H1 (cell line): ENCODE data around the gene SKIC8. TPM values are rescaled to one million over a fixed set of nuclear protein-coding genes. Genes with fewer than 3 reads are reported as not detected.

Source experiments
- BACH1 ChIP-seq: IDR thresholded peaks from 2 replicates; pipeline ENCODE4 v1.6.1; 2012; ENCODE audit warnings: low read length, improper control_type of control experiment
- CBX5 ChIP-seq: fragments of 300-800, 300-1000 bp; sonication (generic); IDR thresholded peaks from 2 replicates; pipeline ENCODE4 v1.7.1; 2016; ENCODE audit warnings: antibody characterized with exemption, low read length, low read depth
- CEBPB ChIP-seq: IDR thresholded peaks from 2 replicates; pipeline ENCODE4 v1.6.1; 2012; ENCODE audit warnings: low read depth, low read length
- EGR1 ChIP-seq: IDR thresholded peaks from 2 replicates; pipeline ENCODE4 v1.6.1; 2011; ENCODE audit warnings: low read depth, low read length, borderline replicate concordance
- EZH2 ChIP-seq: fragments of 200-600 bp; sonication (generic); IDR thresholded peaks from 2 replicates; pipeline ENCODE4 v1.7.1; 2012; ENCODE audit warnings: low read depth, mild to moderate bottlenecking, moderate library complexity, low read length, inconsistent platforms; ENCODE audit not compliant: severe bottlenecking
- HDAC2 ChIP-seq, 2 experiments: fragments of 300-600 bp in 1 of 2; sonication (generic) in 1 of 2; IDR thresholded peaks; 2 replicates each; pipeline ENCODE4 v1.6.1; 2011 to 2012; ENCODE audit warnings: low read depth in 2 of 2, low read length in 2 of 2, mild to moderate bottlenecking in 2 of 2, moderate library complexity in 2 of 2, borderline replicate concordance in 1 of 2, inconsistent platforms in 1 of 2
- HDAC6 ChIP-seq: IDR thresholded peaks from one replicate; pipeline ENCODE4 v1.7.1; 2012; ENCODE audit warnings: low read depth, mild to moderate bottlenecking, inconsistent platforms, low read length, moderate library complexity
- SAP30 ChIP-seq: fragments of 300-600 bp; sonication (generic); IDR thresholded peaks from 2 replicates; pipeline ENCODE4 v1.7.1; 2012; ENCODE audit warnings: low read length, moderate library complexity, mild to moderate bottlenecking, inconsistent platforms; ENCODE audit not compliant: insufficient read depth, insufficient replicate concordance
- SIRT6 ChIP-seq: IDR thresholded peaks from one replicate; pipeline ENCODE4 v1.7.1; 2012; ENCODE audit warnings: low read length, inconsistent platforms
- polyA plus RNA-seq, 7 experiments: library from polyadenylated mRNA; depleted of rRNA in 3 of 7; stranded (reverse) in 5 of 7; unstranded in 2 of 7; fragments of >200 nt in 5 of 7; fragments of 200-250 nt in 2 of 7; gene quantifications; 1 replicate in 5 of 7; 2 replicates in 1 of 7; 4 replicates in 1 of 7; pipeline versions ENCODE4 v1.2.1 to v1.2.3, GENCODE V29; 2011 to 2013; ENCODE audit warnings: missing spikeins in 2 of 7, mixed read lengths in 2 of 7
- total RNA-seq: library from RNA; stranded (reverse); fragmentation: NEBNext Ultra II Directional; extraction: Animal tissue kit (Norgen Biotek cat#: 25700); gene quantifications from 2 replicates; pipeline ENCODE4 v1.2.1, GENCODE V29; 2021

SKIC8 gene
- total and polyA plus RNA-seq, 2 of the 8 experiments (the other 6 are each of a cell fraction or from before 2014, with no cell fraction given), result 44.2 to 77.7 TPM

DNA sequence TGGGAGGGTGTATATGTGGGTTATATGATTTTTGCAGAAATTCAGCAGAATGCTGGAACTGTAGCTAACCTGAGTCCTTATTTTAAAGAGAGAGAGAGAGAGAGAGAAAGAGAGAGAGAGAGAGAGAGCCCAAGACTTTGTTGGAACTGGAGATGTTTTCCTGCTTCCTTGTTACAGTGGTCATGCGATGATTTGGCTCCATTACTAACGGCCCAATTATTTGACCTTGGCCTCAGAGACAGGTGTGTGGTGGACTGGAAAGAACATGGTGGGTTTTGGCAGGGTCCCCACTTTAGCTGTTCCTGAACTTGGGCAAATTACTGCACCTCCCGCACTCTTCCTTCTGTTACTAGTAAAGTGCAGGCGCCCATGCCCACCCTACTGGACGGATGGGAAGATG lies 50.3 kb downstream of the SKIC8 start (continued):
- TF ChIP-seq HDAC2 (IDR thresholded peaks at IDR 0.05; ENCODE audit: borderline replicate concordance in 1 of 2, low read depth in 2 of 2, low read length in 2 of 2) (no peak), SIRT6 (no peak), HDAC6 (no peak), SAP30 (no peak), EGR1 (no peak), BACH1 (no peak), EZH2 (no peak), CBX5 (no peak), CEBPB (no peak)
- TF ChIP-seq, all 59 proteins: peak for 0
